ENCODE data around the gene DCP1A. TPM values are rescaled to one million over a fixed set of nuclear protein-coding genes. Genes with fewer than 3 reads are reported as not detected.

Gene DCP1A
- total and polyA plus RNA-seq, 9 of the 15 experiments (the other 6 are each of a cell fraction or from before 2014, with no cell fraction given): 6.6 to 33.7 (median 13.3) TPM

GRCh38 chr3:53255775-53256703 lies 91.3 kb downstream of the DCP1A start, which contains the start of gene TKT (continued):
- TF ChIP-seq REST (IDR thresholded peaks at IDR 0.05; ENCODE audit: borderline replicate concordance) (peak; percentile 95), REST (CRISPR knock-in tag; IDR thresholded peaks at IDR 0.05; ENCODE audit: low read depth) (peak; percentile 93; the same call in 1 of the 2 replicates), HDGF (IDR thresholded peaks at IDR 0.05) (peak; percentile 95), GATA2 (CRISPR knock-in tag; IDR thresholded peaks at IDR 0.05) (peak; percentile 52), NCOA6 (IDR thresholded peaks at IDR 0.05) (no peak), POLR2A (conservative IDR thresholded peaks at IDR 0.05) (peak; percentile 60; the same call in 1 of the 2 replicates), SRSF7 (optimal IDR thresholded peaks at IDR 0.05; ENCODE audit: low read depth, low read length) (no peak), ZBTB43 (CRISPR knock-in tag; IDR thresholded peaks at IDR 0.05) (no peak), POLR2B (IDR thresholded peaks at IDR 0.05; ENCODE audit: low read depth, partially characterized antibody) (no peak), VEZF1 (CRISPR knock-in tag; IDR thresholded peaks at IDR 0.05) (peak; percentile 95), CBX3 (IDR thresholded peaks at IDR 0.05; ENCODE audit: borderline replicate concordance in 1 of 2, low read length in 2 of 2) (peak in 1 of 2 experiments; percentile 74; a peak in 2 of 3 replicates), POLR3A (IDR thresholded peaks at IDR 0.05; ENCODE audit: borderline replicate concordance, extremely low read depth, insufficient read depth, insufficient read length) (no peak), CREM (IDR thresholded peaks at IDR 0.05; ENCODE audit: low read depth) (peak; percentile 67), RAD51 (IDR thresholded peaks at IDR 0.05; ENCODE audit: borderline replicate concordance, low read depth) (no peak), SREBF1 (IDR thresholded peaks at IDR 0.05; ENCODE audit: borderline replicate concordance, low read depth, low read length) (no peak), NBN (IDR thresholded peaks at IDR 0.05; ENCODE audit: low read depth) (peak; percentile 56; the same call in 1 of the 2 replicates), KDM2B (CRISPR knock-in tag; IDR thresholded peaks at IDR 0.05) (no peak)

All from K562 (cell line).